HFFc6 (cell line): Measurements from ENCODE around the gene HOXB2. TPM values are rescaled to one million over a fixed set of nuclear protein-coding genes. Genes with fewer than 3 reads are reported as not detected.
"Not testable (repeated sequence)": the region's sequence is repeated elsewhere in the genome, so short reads cannot be mapped to it uniquely, and the experiment has no call there.

Source experiments
- DNase-seq: peaks from one replicate; pipeline ENCODE4 v3.0.0-alpha.2; 2018
- H3K27ac Mint-ChIP-seq: 2 replicates; pipeline ENCODE4 v1.8.0; 2020; ENCODE audit warnings: mild to moderate bottlenecking, mixed read lengths
- H3K27me3 Mint-ChIP-seq: 2 replicates; pipeline ENCODE4 v1.8.0; 2021; ENCODE audit warnings: mild to moderate bottlenecking, moderate library complexity, mixed read lengths; ENCODE audit not compliant: insufficient read depth
- H3K36me3 Mint-ChIP-seq: 2 replicates; pipeline ENCODE4 v1.8.0; 2021; ENCODE audit warnings: low read depth, mixed read lengths
- H3K4me1 Mint-ChIP-seq: 2 replicates; pipeline ENCODE4 v1.8.0; 2020; ENCODE audit warnings: low read depth, mixed read lengths
- H3K4me3 Mint-ChIP-seq: 2 replicates; pipeline ENCODE4 v1.8.0; 2020; ENCODE audit warnings: mild to moderate bottlenecking, moderate library complexity, mixed read lengths
- H3K9me3 Mint-ChIP-seq: 2 replicates; pipeline ENCODE4 v1.8.0; 2020; ENCODE audit warnings: mild to moderate bottlenecking, mixed read lengths
- total RNA-seq, 6 experiments: library from RNA; stranded (reverse); fragmentation: NEBNext Ultra II Directional; extraction: Animal tissue kit (Norgen Biotek cat#: 25700); gene quantifications; 2 replicates in 1 of 6; 3 replicates in 5 of 6; pipeline ENCODE4 v1.2.3, GENCODE V29; 2021
- TF ChIP-seq, protein P1 (sequence below): fragments of 200-600 bp; sonication (generic); IDR thresholded peaks from 2 replicates; pipeline ENCODE4 v1.5.0; 2021; ENCODE audit warnings: antibody characterized with exemption, mild to moderate bottlenecking

The HOXB2 gene
- total RNA-seq, 6 experiments from 2014 or later, result not detected

- peaks cover 41% of the 10 kb centered on the region for H3K27me3 Mint-ChIP-seq
- TF ChIP-seq, protein P1, sequence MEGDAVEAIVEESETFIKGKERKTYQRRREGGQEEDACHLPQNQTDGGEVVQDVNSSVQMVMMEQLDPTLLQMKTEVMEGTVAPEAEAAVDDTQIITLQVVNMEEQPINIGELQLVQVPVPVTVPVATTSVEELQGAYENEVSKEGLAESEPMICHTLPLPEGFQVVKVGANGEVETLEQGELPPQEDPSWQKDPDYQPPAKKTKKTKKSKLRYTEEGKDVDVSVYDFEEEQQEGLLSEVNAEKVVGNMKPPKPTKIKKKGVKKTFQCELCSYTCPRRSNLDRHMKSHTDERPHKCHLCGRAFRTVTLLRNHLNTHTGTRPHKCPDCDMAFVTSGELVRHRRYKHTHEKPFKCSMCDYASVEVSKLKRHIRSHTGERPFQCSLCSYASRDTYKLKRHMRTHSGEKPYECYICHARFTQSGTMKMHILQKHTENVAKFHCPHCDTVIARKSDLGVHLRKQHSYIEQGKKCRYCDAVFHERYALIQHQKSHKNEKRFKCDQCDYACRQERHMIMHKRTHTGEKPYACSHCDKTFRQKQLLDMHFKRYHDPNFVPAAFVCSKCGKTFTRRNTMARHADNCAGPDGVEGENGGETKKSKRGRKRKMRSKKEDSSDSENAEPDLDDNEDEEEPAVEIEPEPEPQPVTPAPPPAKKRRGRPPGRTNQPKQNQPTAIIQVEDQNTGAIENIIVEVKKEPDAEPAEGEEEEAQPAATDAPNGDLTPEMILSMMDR, result no peak
- no peak overlapping the region for H3K27ac Mint-ChIP-seq
- no peaks in the 10 kb centered on the region for H3K9me3 Mint-ChIP-seq
- H3K36me3 Mint-ChIP-seq, result no peaks in the 10 kb centered on the region
- no peak overlapping the region for H3K4me3 Mint-ChIP-seq
- no peaks in the 10 kb centered on the region for H3K4me1 Mint-ChIP-seq
- no peak for DNase-seq
These were observed 31.8 kb downstream of the HOXB2 start for GRCh38 chr17:48513097-48513496.

DNA sequence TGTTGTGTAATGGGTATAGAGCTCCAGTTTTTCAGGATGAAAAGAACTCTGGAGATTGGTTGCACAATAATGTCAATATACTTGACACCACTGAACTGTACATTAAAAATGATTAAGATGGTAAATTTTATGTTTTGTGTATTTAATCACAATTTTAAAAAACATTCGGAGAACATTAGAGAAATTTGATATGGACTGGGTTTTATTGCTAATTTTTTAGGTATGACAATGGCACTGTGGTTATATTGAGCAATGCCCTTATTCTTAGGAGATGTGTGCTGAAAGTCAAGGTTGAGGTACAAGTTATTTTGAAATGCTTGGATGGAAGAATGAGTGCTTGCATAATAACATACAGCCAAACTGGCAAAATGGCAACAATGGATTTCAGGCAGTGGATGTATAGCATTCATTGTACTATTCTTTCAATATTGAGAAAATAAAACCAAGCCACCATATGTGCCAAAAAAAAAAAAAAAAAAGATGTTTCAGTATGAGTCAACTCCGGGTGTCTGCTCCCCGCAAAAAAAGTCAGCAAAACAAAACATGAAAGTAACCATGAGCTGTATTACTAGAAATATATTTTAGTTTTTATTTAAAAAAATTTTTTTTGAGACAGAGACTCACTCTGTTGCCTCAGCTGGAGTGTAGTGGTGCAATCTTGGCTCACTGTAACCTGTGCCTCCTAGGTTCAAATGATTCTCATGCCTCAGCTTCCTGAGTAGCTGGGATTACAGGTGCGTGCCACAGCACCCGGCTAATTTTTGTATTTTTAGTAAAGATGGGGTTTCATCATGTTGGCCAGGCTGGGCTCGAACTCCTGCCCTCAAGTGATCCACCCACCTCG, 33.9 kb downstream of the HOXB2 start:
- Mint-ChIP-seq H3K36me3 (no peaks in the 10 kb centered on the region), H3K4me3 (no peak overlapping the region), H3K27ac (no peak overlapping the region), H3K9me3 (no peaks in the 10 kb centered on the region), H3K27me3 (peaks cover 24% of the 10 kb centered on the region), H3K4me1 (peaks cover 3% of the 10 kb centered on the region)
- no peak for DNase-seq
- TF ChIP-seq, protein P1, result no peak

- TF ChIP-seq, protein P1, result no peak
- Mint-ChIP-seq H3K9me3 (no peaks in the 10 kb centered on the region), H3K27me3 (peaks cover 22% of the 10 kb centered on the region), H3K27ac (no peak overlapping the region), H3K36me3 (no peaks in the 10 kb centered on the region), H3K4me1 (peaks cover 9% of the 10 kb centered on the region), H3K4me3 (no peak overlapping the region)
- DNase-seq, result no peak
These were observed 34.5 kb downstream of the HOXB2 start for GRCh38 chr17:48510381-48510760.

GRCh38 chr17:48509708-48510107, 35.2 kb downstream of the HOXB2 start:
- H3K9me3 Mint-ChIP-seq, DNase-seq, H3K36me3 Mint-ChIP-seq, H3K27ac Mint-ChIP-seq, H3K4me3 Mint-ChIP-seq: not testable (repeated sequence)
- Mint-ChIP-seq H3K4me1 (peaks cover 14% of the 10 kb centered on the region), H3K27me3 (peaks cover 17% of the 10 kb centered on the region)

DNA sequence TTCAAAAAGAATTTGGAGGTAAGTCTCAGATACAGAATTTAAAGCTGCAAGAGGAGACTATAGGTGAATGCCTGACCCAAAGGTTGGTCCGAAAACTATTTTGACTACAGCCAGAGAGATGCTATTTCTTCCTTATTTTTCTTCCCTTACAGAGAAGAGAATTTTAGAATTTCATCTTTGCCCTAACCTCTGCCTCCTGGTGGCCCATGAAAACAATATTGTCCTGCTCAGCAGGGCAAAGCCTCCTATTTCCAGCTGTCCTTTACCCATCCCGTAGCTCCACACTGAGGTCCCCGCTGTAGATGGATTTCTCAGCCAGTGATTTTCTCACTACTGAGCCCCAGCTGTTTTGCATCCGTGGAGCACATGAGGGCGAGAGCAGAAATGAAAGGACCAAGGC, 38.7 kb downstream of the HOXB2 start:
- DNase-seq, result no peak
- H3K27me3 Mint-ChIP-seq, result peaks cover 11% of the 10 kb centered on the region
- no peak overlapping the region for H3K4me3 Mint-ChIP-seq
- TF ChIP-seq, protein P1, result peak; percentile 53
- H3K4me1 Mint-ChIP-seq, result peaks cover 14% of the 10 kb centered on the region
- H3K36me3 Mint-ChIP-seq, result no peaks in the 10 kb centered on the region
- H3K9me3 Mint-ChIP-seq, result no peaks in the 10 kb centered on the region
- no peak overlapping the region for H3K27ac Mint-ChIP-seq

GRCh38 chr17:48505788-48506187, 39.1 kb downstream of the HOXB2 start:
- peak; percentile 80 for DNase-seq
- Mint-ChIP-seq H3K36me3 (no peaks in the 10 kb centered on the region), H3K27ac (no peak overlapping the region), H3K27me3 (peaks cover 12% of the 10 kb centered on the region), H3K4me1 (peaks cover 15% of the 10 kb centered on the region), H3K9me3 (no peaks in the 10 kb centered on the region), H3K4me3 (no peak overlapping the region)
- TF ChIP-seq, protein P1, result no peak
